Tibial nerve (tissue), 3 donors: Measurements from ENCODE around the gene OPCML.

Source experiments
- POLR2A ChIP-seq, 2 donors: fragments of 450-650 bp; IDR thresholded peaks; one replicate each; pipeline ENCODE4 v1.6.1; 2017; ENCODE audit warnings: antibody characterized with exemption in 2 of 2, mild to moderate bottlenecking in 2 of 2, moderate library complexity in 2 of 2
- TF ChIP-seq, protein P1 (sequence below), 5 experiments: fragments of 200-600 bp in 3 of 5; fragments of 450-650 bp in 2 of 5; sonication (generic) in 3 of 5; IDR thresholded peaks; one replicate each; pipeline ENCODE4 v1.5.1; 2016 to 2019; ENCODE audit warnings: antibody characterized with exemption in 5 of 5, mild to moderate bottlenecking in 3 of 5, moderate library complexity in 2 of 5

DNA sequence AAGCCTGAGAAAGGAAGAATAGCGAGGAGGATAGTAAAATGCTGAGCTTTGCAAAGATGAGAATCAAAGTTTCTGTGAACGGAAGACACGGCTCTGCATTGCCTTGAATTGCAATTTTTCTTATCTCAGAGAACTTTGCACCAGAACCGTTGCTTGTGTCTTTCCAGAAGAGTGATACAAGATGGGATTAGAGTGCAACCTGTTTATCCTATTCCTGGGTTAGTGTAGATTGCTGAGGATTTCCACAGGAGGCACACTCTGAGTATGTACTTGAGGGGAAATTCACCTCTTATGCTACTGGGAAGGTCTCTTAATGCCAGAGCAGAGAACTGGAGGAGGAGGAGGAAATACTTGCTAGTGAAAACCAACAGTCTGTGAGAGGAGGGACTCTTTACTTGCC, 377.5 kb downstream of the OPCML start:
- TF ChIP-seq, protein P1, sequence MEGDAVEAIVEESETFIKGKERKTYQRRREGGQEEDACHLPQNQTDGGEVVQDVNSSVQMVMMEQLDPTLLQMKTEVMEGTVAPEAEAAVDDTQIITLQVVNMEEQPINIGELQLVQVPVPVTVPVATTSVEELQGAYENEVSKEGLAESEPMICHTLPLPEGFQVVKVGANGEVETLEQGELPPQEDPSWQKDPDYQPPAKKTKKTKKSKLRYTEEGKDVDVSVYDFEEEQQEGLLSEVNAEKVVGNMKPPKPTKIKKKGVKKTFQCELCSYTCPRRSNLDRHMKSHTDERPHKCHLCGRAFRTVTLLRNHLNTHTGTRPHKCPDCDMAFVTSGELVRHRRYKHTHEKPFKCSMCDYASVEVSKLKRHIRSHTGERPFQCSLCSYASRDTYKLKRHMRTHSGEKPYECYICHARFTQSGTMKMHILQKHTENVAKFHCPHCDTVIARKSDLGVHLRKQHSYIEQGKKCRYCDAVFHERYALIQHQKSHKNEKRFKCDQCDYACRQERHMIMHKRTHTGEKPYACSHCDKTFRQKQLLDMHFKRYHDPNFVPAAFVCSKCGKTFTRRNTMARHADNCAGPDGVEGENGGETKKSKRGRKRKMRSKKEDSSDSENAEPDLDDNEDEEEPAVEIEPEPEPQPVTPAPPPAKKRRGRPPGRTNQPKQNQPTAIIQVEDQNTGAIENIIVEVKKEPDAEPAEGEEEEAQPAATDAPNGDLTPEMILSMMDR (IDR thresholded peaks at IDR 0.05) = no peak
- no peak for TF ChIP-seq POLR2A (IDR thresholded peaks at IDR 0.05)
